Suprapubic skin (tissue), 4 donors: ENCODE results near the gene NDUFB11. TPM values are rescaled to one million over a fixed set of nuclear protein-coding genes. Genes with fewer than 3 reads are reported as not detected.
"Not testable (repeated sequence)": the region's sequence is repeated elsewhere in the genome, so short reads cannot be mapped to it uniquely, and the experiment has no call there.

ENCODE experiments used
- DNase-seq, 2 donors: peaks; one replicate each; pipeline ENCODE4 v3.0.0-alpha.2; 2019; ENCODE audit warnings: low spot score in 2 of 2
- H3K27ac ChIP-seq: fragments of 200-600 bp; sonication (generic); one replicate; pipeline ENCODE4 v1.5.1; 2019
- H3K27me3 ChIP-seq: fragments of 200-600 bp; sonication (generic); one replicate; pipeline ENCODE4 v1.5.1; 2019
- H3K36me3 ChIP-seq: fragments of 200-600 bp; sonication (generic); one replicate; pipeline ENCODE4 v1.5.1; 2019
- H3K4me1 ChIP-seq: fragments of 200-600 bp; sonication (generic); one replicate; pipeline ENCODE4 v1.5.1; 2019
- H3K4me3 ChIP-seq: fragments of 200-600 bp; sonication (generic); one replicate; pipeline ENCODE4 v1.5.1; 2019; ENCODE audit warnings: mild to moderate bottlenecking
- H3K9me3 ChIP-seq: fragments of 200-600 bp; sonication (generic); one replicate; pipeline ENCODE4 v1.5.1; 2019
- EP300 ChIP-seq: sonication (generic); formaldehyde crosslinking; IDR thresholded peaks from one replicate; pipeline ENCODE4 v1.6.1; 2017; ENCODE audit warnings: antibody characterized with exemption
- POLR2A ChIP-seq, 2 donors: fragments of 450-650 bp; IDR thresholded peaks; one replicate each; pipeline ENCODE4 v1.6.1; 2017; ENCODE audit warnings: antibody characterized with exemption in 2 of 2, mild to moderate bottlenecking in 2 of 2, moderate library complexity in 2 of 2
- POLR2AphosphoS5 ChIP-seq, 3 donors: sonication (generic); formaldehyde crosslinking; IDR thresholded peaks; one replicate each; pipeline ENCODE4 v1.6.1; 2017; ENCODE audit warnings: antibody characterized with exemption in 3 of 3
- WGBS: methylation state at CpG from one replicate; pipeline ENCODE4 v1.1.5; 2018; 5-methylcytosine and 5-hydroxymethylcytosine counted together
- total RNA-seq, 4 donors: library from RNA; depleted of rRNA; stranded (reverse); fragments of >200 nt; gene quantifications; one replicate each; pipeline ENCODE4 v1.1.0, GENCODE V29; 2016
- TF ChIP-seq, protein P1 (sequence below), 2 donors: fragments of 200-600 bp in 1 of 2; fragments of 450-650 bp in 1 of 2; sonication (generic) in 1 of 2; IDR thresholded peaks; one replicate each; pipeline ENCODE4 v1.5.1; 2016 to 2019; ENCODE audit warnings: antibody characterized with exemption in 2 of 2, mild to moderate bottlenecking in 1 of 2, moderate library complexity in 1 of 2

Gene NDUFB11
- total RNA-seq, 4 donors from 2014 or later = 28.0 to 67.3 (median 51.7) TPM

GRCh38 chrX:47133493-47133892 lies 11.0 kb downstream of the NDUFB11 start:
- Histone ChIP-seq H3K27ac (no peak overlapping the region), H3K4me1 (peaks cover 6% of the 10 kb centered on the region), H3K9me3 (no peaks in the 10 kb centered on the region), H3K4me3 (no peak overlapping the region), H3K36me3 (no peaks in the 10 kb centered on the region), H3K27me3 (no peaks in the 10 kb centered on the region)
- WGBS = 80% methylated on average over 5 of the region's 5 CpGs
- DNase-seq = no peak
- TF ChIP-seq POLR2AphosphoS5 (IDR thresholded peaks at IDR 0.05) = no peak
- TF ChIP-seq POLR2A (IDR thresholded peaks at IDR 0.05) = no peak
- TF ChIP-seq, protein P1, sequence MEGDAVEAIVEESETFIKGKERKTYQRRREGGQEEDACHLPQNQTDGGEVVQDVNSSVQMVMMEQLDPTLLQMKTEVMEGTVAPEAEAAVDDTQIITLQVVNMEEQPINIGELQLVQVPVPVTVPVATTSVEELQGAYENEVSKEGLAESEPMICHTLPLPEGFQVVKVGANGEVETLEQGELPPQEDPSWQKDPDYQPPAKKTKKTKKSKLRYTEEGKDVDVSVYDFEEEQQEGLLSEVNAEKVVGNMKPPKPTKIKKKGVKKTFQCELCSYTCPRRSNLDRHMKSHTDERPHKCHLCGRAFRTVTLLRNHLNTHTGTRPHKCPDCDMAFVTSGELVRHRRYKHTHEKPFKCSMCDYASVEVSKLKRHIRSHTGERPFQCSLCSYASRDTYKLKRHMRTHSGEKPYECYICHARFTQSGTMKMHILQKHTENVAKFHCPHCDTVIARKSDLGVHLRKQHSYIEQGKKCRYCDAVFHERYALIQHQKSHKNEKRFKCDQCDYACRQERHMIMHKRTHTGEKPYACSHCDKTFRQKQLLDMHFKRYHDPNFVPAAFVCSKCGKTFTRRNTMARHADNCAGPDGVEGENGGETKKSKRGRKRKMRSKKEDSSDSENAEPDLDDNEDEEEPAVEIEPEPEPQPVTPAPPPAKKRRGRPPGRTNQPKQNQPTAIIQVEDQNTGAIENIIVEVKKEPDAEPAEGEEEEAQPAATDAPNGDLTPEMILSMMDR (IDR thresholded peaks at IDR 0.05) = no peak

- H3K9me3 ChIP-seq = no peaks in the 10 kb centered on the region
- WGBS = 43% methylated on average over 11 of the region's 11 CpGs
- H3K36me3 ChIP-seq = no peaks in the 10 kb centered on the region
- peak overlapping the region; percentile 79 for H3K27ac ChIP-seq
- TF ChIP-seq EP300 (no peak), POLR2AphosphoS5 (IDR thresholded peaks at IDR 0.05) (no peak), POLR2A (IDR thresholded peaks at IDR 0.05) (no peak)
- TF ChIP-seq, protein P1 (IDR thresholded peaks at IDR 0.05) = no peak
- no peaks in the 10 kb centered on the region for H3K27me3 ChIP-seq
- H3K4me3 ChIP-seq = peak overlapping the region; percentile 56
- peaks cover 6% of the 10 kb centered on the region for H3K4me1 ChIP-seq
- DNase-seq = no peak
Measured at GRCh38 chrX:47129899-47130358, 14.6 kb downstream of the NDUFB11 start.

- peak; percentile 92 to 93 for DNase-seq
- Histone ChIP-seq H3K27ac (peak overlapping the region; percentile 79), H3K36me3 (no peaks in the 10 kb centered on the region), H3K27me3 (no peaks in the 10 kb centered on the region), H3K4me1 (peaks cover 6% of the 10 kb centered on the region), H3K4me3 (peak overlapping the region; percentile 56), H3K9me3 (no peaks in the 10 kb centered on the region)
- TF ChIP-seq, protein P1 (IDR thresholded peaks at IDR 0.05) = no peak
- TF ChIP-seq POLR2AphosphoS5 (IDR thresholded peaks at IDR 0.05) = peak in 1 of 3 donors; percentile 45
- WGBS = 33% methylated on average over 31 of the region's 31 CpGs
Measured at GRCh38 chrX:47129157-47129898, 15.2 kb downstream of the NDUFB11 start.

DNA sequence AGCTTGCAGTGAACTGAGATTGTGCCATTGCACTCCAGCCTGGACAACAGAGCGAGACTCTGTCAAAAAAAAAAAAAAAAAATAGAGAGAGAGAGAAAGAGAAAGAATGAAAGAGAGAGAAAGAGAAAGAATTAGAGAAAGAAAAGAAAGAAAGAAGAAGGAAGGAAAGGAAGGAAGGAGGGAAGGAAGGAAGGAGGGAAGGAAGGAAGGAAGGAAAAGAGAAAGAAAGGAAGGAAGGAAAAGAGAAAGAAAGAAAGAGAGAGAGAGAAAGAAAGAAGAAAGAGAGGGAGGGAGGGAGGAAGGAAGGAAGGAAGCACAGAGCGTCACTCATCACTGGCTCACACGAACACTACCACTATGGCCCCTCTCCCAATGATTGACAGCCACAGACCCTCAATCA lies 20.0 kb downstream of the NDUFB11 start:
- not testable (repeated sequence) for H3K27ac ChIP-seq, H3K4me1 ChIP-seq, DNase-seq, H3K4me3 ChIP-seq, H3K36me3 ChIP-seq, H3K9me3 ChIP-seq, H3K27me3 ChIP-seq
- WGBS = 77% methylated on average over 3 of the region's 3 CpGs

DNA sequence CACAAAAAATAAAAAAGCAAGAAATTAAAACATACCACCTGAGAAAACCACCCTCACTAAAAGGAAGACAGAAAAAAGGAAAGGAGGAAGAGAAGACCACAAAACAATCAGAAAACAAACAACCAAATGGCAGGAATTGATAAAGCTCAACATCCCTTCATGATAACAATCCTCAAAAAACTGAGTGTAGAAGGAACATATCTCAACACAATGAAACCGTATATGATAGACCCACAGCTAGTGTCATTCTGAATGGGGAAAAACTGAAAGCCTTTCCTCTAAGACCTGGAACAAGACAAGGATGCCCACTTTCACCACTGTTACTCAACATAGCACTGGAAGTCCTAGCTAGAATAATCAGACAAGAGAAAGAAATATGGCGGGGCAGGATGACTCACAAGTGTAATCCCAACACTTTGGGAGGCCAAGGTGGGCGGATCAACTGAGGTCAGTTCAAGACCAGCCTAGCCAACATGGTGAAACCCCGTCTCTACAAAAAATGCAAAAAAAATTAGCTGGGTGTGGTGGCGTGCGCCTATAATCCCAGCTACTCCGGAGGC lies 27.9 kb downstream of the NDUFB11 start:
- not testable (repeated sequence) for H3K36me3 ChIP-seq, H3K4me3 ChIP-seq, H3K27ac ChIP-seq, DNase-seq, H3K4me1 ChIP-seq, H3K9me3 ChIP-seq, H3K27me3 ChIP-seq
- WGBS = 91% methylated on average over 7 of the region's 7 CpGs

- Histone ChIP-seq H3K27ac (no peak overlapping the region), H3K9me3 (no peaks in the 10 kb centered on the region), H3K4me1 (no peaks in the 10 kb centered on the region), H3K36me3 (no peaks in the 10 kb centered on the region), H3K4me3 (no peak overlapping the region), H3K27me3 (no peaks in the 10 kb centered on the region)
- WGBS = 62% methylated on average over 9 of the region's 9 CpGs
- TF ChIP-seq EP300 (no peak), POLR2AphosphoS5 (IDR thresholded peaks at IDR 0.05) (no peak), POLR2A (IDR thresholded peaks at IDR 0.05) (no peak)
- TF ChIP-seq, protein P1 (IDR thresholded peaks at IDR 0.05) = no peak
- no peak for DNase-seq
Measured at GRCh38 chrX:47112316-47112954, 32.1 kb downstream of the NDUFB11 start.

DNA sequence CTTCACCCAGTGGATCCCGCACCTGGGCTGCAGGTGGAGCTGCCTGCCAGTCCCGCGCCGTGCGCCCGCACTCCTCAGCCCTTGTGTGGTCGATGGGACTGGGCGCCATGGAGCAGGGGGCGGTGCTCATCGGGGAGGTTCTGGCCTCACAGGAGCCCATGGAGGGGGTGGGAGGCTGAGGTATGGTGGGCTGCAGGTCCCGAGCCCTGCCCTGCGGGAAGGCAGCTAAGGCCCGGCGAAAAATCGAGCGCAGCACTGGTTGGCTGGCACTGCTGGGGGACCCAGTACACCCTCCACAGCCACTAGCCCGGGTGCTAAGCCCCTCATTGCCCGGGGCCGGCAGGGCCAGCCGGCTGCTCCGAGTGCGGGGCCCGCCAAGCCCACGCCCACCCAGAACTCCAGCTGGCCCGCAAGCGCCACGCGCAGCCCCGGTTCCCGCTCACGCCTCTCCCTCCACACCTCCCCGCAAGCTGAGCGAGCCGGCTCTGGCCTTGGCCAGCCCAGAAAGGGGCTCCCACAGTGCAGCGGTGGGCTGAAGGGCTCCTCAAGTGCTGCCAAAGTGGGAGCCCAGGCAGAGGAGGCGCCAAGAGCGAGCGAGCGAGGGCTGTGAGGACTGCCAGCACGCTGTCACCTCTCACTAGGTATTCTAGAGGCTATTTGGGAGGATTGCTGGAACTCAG lies 33.4 kb downstream of the NDUFB11 start:
- H3K27ac ChIP-seq, DNase-seq, H3K36me3 ChIP-seq: not testable (repeated sequence)

More for the DNA sequence above, 33.4 kb downstream of the NDUFB11 start:
- 100% methylated on average over 4 of the region's 40 CpGs for WGBS
- H3K9me3 ChIP-seq, H3K4me1 ChIP-seq, H3K4me3 ChIP-seq, H3K27me3 ChIP-seq: not testable (repeated sequence)
